ENCODE results near the gene EIF4E1B. TPM values are rescaled to one million over a fixed set of nuclear protein-coding genes. Genes with fewer than 3 reads are reported as not detected.

EIF4E1B gene
- total RNA-seq, 4 donors from 2014 or later: not detected

GRCh38 chr5:176671399-176671798 lies 40.9 kb downstream of the EIF4E1B start:
- no peak for TF ChIP-seq CTCF (IDR thresholded peaks at IDR 0.05; ENCODE audit: low read depth)

- no peak for TF ChIP-seq CTCF (IDR thresholded peaks at IDR 0.05; ENCODE audit: low read depth)
Measured at GRCh38 chr5:176671890-176672747, 41.6 kb downstream of the EIF4E1B start.

GRCh38 chr5:176673651-176674583 lies 43.4 kb downstream of the EIF4E1B start:
- TF ChIP-seq CTCF (IDR thresholded peaks at IDR 0.05; ENCODE audit: low read depth): no peak

GRCh38 chr5:176674799-176675198 lies 44.3 kb downstream of the EIF4E1B start:
- TF ChIP-seq CTCF (IDR thresholded peaks at IDR 0.05; ENCODE audit: low read depth): no peak

- TF ChIP-seq CTCF (IDR thresholded peaks at IDR 0.05; ENCODE audit: low read depth): no peak
Measured at GRCh38 chr5:176675676-176676360, 45.3 kb downstream of the EIF4E1B start.

- TF ChIP-seq CTCF (IDR thresholded peaks at IDR 0.05; ENCODE audit: low read depth): no peak
Measured at GRCh38 chr5:176676361-176676824, 45.9 kb downstream of the EIF4E1B start.
